GM23248 (cell line): ENCODE measurements around the gene REPS2. TPM values are rescaled to one million over a fixed set of nuclear protein-coding genes. Genes with fewer than 3 reads are reported as not detected.

ENCODE experiments used
- DNase-seq: peaks from one replicate; pipeline ENCODE4 v3.0.0-alpha.2; 2015
- H2AFZ ChIP-seq: fragments of 200-600 bp; sonication (generic); 2 replicates; pipeline ENCODE4 v1.6.1; 2016; ENCODE audit warnings: antibody characterized with exemption
- H3F3A ChIP-seq: fragments of 200-600 bp; sonication (generic); 2 replicates; pipeline ENCODE4 v1.6.1; 2016; ENCODE audit warnings: mild to moderate bottlenecking, antibody characterized with exemption, mixed run types; ENCODE audit not compliant: insufficient read depth
- H3K27ac ChIP-seq: fragments of 200-600 bp; sonication (generic); 2 replicates; pipeline ENCODE4 v1.5.1; 2016; ENCODE audit warnings: mild to moderate bottlenecking
- H3K27me3 ChIP-seq: fragments of 200-600 bp; sonication (generic); replicated peaks from 2 replicates; pipeline ENCODE4 v1.6.1; 2016; ENCODE audit warnings: mild to moderate bottlenecking; ENCODE audit not compliant: insufficient read depth
- H3K36me3 ChIP-seq: fragments of 200-600 bp; sonication (generic); 2 replicates; pipeline ENCODE4 v1.6.1; 2016; ENCODE audit warnings: low read depth, mild to moderate bottlenecking
- H3K4me1 ChIP-seq: fragments of 200-600 bp; sonication (generic); 2 replicates; pipeline ENCODE4 v1.6.1; 2016; ENCODE audit warnings: mild to moderate bottlenecking; ENCODE audit not compliant: insufficient read depth
- H3K4me2 ChIP-seq: fragments of 200-600 bp; sonication (generic); one replicate; pipeline ENCODE4 v1.6.1; 2016; ENCODE audit warnings: mild to moderate bottlenecking; ENCODE audit not compliant: unreplicated experiment
- H3K4me3 ChIP-seq: fragments of 200-600 bp; sonication (generic); 2 replicates; pipeline ENCODE4 v1.5.1; 2016; ENCODE audit warnings: mild to moderate bottlenecking
- H3K79me2 ChIP-seq: fragments of 200-600 bp; sonication (generic); 2 replicates; pipeline ENCODE4 v1.6.1; 2016; ENCODE audit warnings: mild to moderate bottlenecking; ENCODE audit not compliant: insufficient read depth
- H3K9ac ChIP-seq: fragments of 200-600 bp; sonication (generic); 2 replicates; pipeline ENCODE4 v1.6.1; 2016; ENCODE audit warnings: mild to moderate bottlenecking
- H3K9me2 ChIP-seq: fragments of 200-600 bp; sonication (generic); 2 replicates; pipeline ENCODE4 v1.6.1; 2016; ENCODE audit warnings: mixed run types, mild to moderate bottlenecking, moderate library complexity; ENCODE audit not compliant: insufficient read depth
- H3K9me3 ChIP-seq: fragments of 200-600 bp; sonication (generic); one replicate; pipeline ENCODE4 v1.6.1; 2017; ENCODE audit warnings: low read depth
- H4K20me1 ChIP-seq: fragments of 200-600 bp; sonication (generic); 2 replicates; pipeline ENCODE4 v1.6.0; 2016; ENCODE audit not compliant: insufficient read depth
- EZH2 ChIP-seq: fragments of 200-600 bp; sonication (generic); IDR thresholded peaks from 2 replicates; pipeline ENCODE4 v1.6.1; 2018; ENCODE audit warnings: antibody characterized with exemption, mild to moderate bottlenecking; ENCODE audit not compliant: insufficient read depth, poor library complexity, severe bottlenecking
- EZH2phosphoT487 ChIP-seq: fragments of 200-600 bp; sonication (generic); IDR thresholded peaks from 2 replicates; pipeline ENCODE4 v1.6.1; 2018; ENCODE audit warnings: antibody characterized with exemption, moderate library complexity, mild to moderate bottlenecking, low read depth; ENCODE audit not compliant: insufficient read depth
- WGBS, 2 experiments: methylation state at CpG; one replicate each; pipeline ENCODE4 v1.1.6; 2015 to 2017; ENCODE audit warnings: low lambda C conversion rate in 2 of 2, low coverage in 1 of 2; ENCODE audit errors: missing lambda C conversion rate in 2 of 2; 5-methylcytosine and 5-hydroxymethylcytosine counted together
- in situ Hi-C: fragments of 300-500 bp; cut with MboI; formaldehyde crosslinking; loops from 2 replicates; pipeline ENCODE4 v1.15.0; 2020
- polyA plus RNA-seq: library from polyadenylated mRNA; unstranded; fragments of >200 nt; fragmentation: Nextera tagmentation; extraction: Ambion mirVana; gene quantifications from 2 replicates; pipeline ENCODE4 v1.2.1, GENCODE V29; 2016
- total RNA-seq: library from RNA; depleted of rRNA; stranded (reverse); fragments of >200 nt; shearing (Covaris generic); gene quantifications from 2 replicates; pipeline ENCODE4 v1.2.3, GENCODE V29; 2014

REPS2 gene
- total and polyA plus RNA-seq, 2 experiments from 2014 or later = 0.03 to 0.11 TPM

DNA sequence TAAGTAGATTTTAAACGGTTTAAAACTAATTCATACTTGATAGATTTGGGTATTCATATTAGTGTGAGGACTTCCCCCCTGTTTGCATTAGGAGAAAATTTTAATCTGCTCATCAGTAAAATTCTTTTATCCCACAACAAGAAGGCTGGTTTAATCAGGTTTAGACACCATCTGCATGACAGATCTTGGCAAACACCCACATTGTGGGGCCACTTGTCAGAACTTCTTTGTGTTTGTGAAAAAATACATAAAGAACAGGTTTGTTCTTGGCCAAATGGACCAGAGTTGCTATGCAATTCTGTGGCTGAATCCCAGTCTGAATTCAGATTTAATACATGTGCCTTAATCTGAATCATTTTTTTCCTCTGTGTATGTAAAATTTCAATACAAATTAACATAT lies 121.1 kb downstream of the REPS2 start:
- H4K20me1 ChIP-seq = no peaks in the 10 kb centered on the region
- no peaks in the 10 kb centered on the region for H3K36me3 ChIP-seq
- no peak overlapping the region for H3K9ac ChIP-seq
- in situ Hi-C loops = no loop called here
- WGBS, 2 experiments = 0 to 8% methylated on average over 1 of the region's 1 CpG
- no peak overlapping the region for H2AFZ ChIP-seq
- no peaks in the 10 kb centered on the region for H3K9me3 ChIP-seq
- TF ChIP-seq EZH2phosphoT487 (no peak), EZH2 (no peak)
- H3K4me2 ChIP-seq = no peak overlapping the region
- no peak overlapping the region for H3K4me3 ChIP-seq
- DNase-seq = no peak
- H3K27me3 ChIP-seq = no peaks in the 10 kb centered on the region
- no peaks in the 10 kb centered on the region for H3K79me2 ChIP-seq
- no peaks in the 10 kb centered on the region for H3F3A ChIP-seq
- no peaks in the 10 kb centered on the region for H3K4me1 ChIP-seq
- no peaks in the 10 kb centered on the region for H3K9me2 ChIP-seq
- H3K27ac ChIP-seq = no peak overlapping the region

DNA sequence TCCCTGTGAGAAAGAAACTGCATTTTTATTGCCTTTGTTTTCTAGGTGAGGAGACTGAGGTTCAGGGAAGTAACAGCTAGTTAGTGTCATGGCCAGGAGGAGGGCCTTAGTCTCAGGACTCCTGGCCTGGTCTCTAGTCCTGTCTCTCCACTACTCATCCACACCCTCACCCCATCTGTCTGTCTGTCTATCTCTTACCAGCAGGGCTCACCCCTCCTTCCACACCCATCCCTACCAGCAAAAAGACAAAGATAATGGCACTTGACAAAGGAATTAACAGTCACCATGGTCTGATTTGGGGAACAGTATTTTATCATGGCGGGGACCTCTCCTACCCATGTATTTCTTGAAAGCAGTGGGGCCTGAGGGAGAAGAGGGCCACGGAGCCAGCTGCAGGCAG lies 125.8 kb downstream of the REPS2 start:
- TF ChIP-seq EZH2phosphoT487 (no peak), EZH2 (no peak)
- Histone ChIP-seq H3K27me3 (no peaks in the 10 kb centered on the region), H3K79me2 (no peaks in the 10 kb centered on the region), H3K36me3 (no peaks in the 10 kb centered on the region), H3K9me3 (no peaks in the 10 kb centered on the region), H4K20me1 (no peaks in the 10 kb centered on the region), H3K4me3 (no peak overlapping the region), H3F3A (no peaks in the 10 kb centered on the region), H3K4me2 (no peak overlapping the region), H2AFZ (no peak overlapping the region), H3K9me2 (no peaks in the 10 kb centered on the region), H3K9ac (no peak overlapping the region), H3K27ac (no peak overlapping the region), H3K4me1 (no peaks in the 10 kb centered on the region)
- no peak for DNase-seq
- 73 to 100% methylated on average over 2 of the region's 2 CpGs for WGBS, 2 experiments
- in situ Hi-C loops = no loop called here

GRCh38 chrX:17072721-17073230 lies 126.3 kb downstream of the REPS2 start:
- Histone ChIP-seq H3F3A (no peaks in the 10 kb centered on the region), H3K4me3 (no peak overlapping the region), H3K4me1 (0 out of 2 replicates have a peak, but pooled peaks cover 3% of the 10 kb centered on the region), H3K36me3 (no peaks in the 10 kb centered on the region), H3K27me3 (no peaks in the 10 kb centered on the region), H3K9ac (no peak overlapping the region), H3K9me3 (no peaks in the 10 kb centered on the region), H3K27ac (no peak overlapping the region), H2AFZ (no peak overlapping the region), H3K79me2 (no peaks in the 10 kb centered on the region), H4K20me1 (no peaks in the 10 kb centered on the region), H3K4me2 (no peak overlapping the region), H3K9me2 (no peaks in the 10 kb centered on the region)
- in situ Hi-C loops = no loop called here
- 69% methylated on average over 3 of the region's 3 CpGs; no CpG with 5 or more reads in 1 of the 2 experiments for WGBS, 2 experiments
- DNase-seq = no peak
- TF ChIP-seq EZH2phosphoT487 (no peak), EZH2 (no peak)

- Histone ChIP-seq H3K9ac (no peak overlapping the region), H3K79me2 (no peaks in the 10 kb centered on the region), H3K4me2 (no peak overlapping the region), H3K9me2 (no peaks in the 10 kb centered on the region), H3K27ac (no peak overlapping the region), H3K4me1 (peaks cover 15% of the 10 kb centered on the region), H2AFZ (no peak overlapping the region), H3K4me3 (no peak overlapping the region), H3K27me3 (no peaks in the 10 kb centered on the region), H4K20me1 (no peaks in the 10 kb centered on the region), H3K9me3 (no peaks in the 10 kb centered on the region), H3F3A (no peaks in the 10 kb centered on the region), H3K36me3 (no peaks in the 10 kb centered on the region)
- DNase-seq = no peak
- no peak for TF ChIP-seq EZH2
- TF ChIP-seq EZH2phosphoT487 = no peak
- in situ Hi-C loops = no loop called here
- 68% methylated on average over 2 of the region's 2 CpGs for WGBS, 2 experiments
Measured at GRCh38 chrX:17075004-17075403, 128.5 kb downstream of the REPS2 start.

GRCh38 chrX:17077361-17077760 lies 130.9 kb downstream of the REPS2 start:
- Histone ChIP-seq H3K79me2 (no peaks in the 10 kb centered on the region), H3K27me3 (no peaks in the 10 kb centered on the region), H3K4me3 (no peak overlapping the region), H3K27ac (no peak overlapping the region), H2AFZ (no peak overlapping the region), H3K4me1 (peaks cover 15% of the 10 kb centered on the region), H3K9me3 (no peaks in the 10 kb centered on the region), H4K20me1 (no peaks in the 10 kb centered on the region), H3K4me2 (no peak overlapping the region), H3K36me3 (no peaks in the 10 kb centered on the region), H3F3A (no peaks in the 10 kb centered on the region), H3K9me2 (no peaks in the 10 kb centered on the region), H3K9ac (no peak overlapping the region)
- no peak for DNase-seq
- 37 to 48% methylated on average over 5 to 6 of the region's 6 CpGs for WGBS, 2 experiments
- no peak for TF ChIP-seq EZH2phosphoT487
- no peak for TF ChIP-seq EZH2
- in situ Hi-C loops = no loop called here
